HL-60 (cell line): ENCODE results near the gene MBNL3.

ENCODE experiments used
- POLR2AphosphoS5 ChIP-seq: IDR thresholded peaks from 2 replicates; pipeline ENCODE4 v1.6.1; 2012; ENCODE audit warnings: low read depth
- SPI1 ChIP-seq: IDR thresholded peaks from 2 replicates; pipeline ENCODE4 v1.6.1; 2012; ENCODE audit warnings: low read depth, mild to moderate bottlenecking, borderline replicate concordance
- TF ChIP-seq, protein P1 (sequence below): IDR thresholded peaks from one replicate; pipeline ENCODE4 v1.5.1; 2011; ENCODE audit warnings: low read length, control low read depth, inconsistent platforms; ENCODE audit not compliant: insufficient read depth

DNA sequence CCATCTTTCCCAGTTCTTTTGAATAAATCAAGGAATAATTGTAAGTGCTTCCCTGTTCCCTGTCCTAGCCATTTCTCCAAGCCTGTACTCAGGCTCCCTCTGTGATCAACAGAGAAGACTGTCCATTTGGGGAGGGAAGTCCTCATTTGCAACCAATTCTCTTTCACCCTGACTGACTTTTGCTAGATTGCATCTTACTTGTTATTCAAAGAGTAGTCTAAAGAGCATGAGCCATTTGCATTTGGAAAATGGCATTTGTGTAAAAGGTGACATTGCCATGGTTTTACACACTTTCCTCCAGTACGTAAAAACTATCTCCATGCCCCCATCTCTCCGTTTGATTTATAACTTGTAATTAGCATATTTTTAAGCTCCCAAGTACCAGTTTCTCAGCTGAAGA lies 110.6 kb downstream of the MBNL3 start:
- TF ChIP-seq SPI1 (no peak), POLR2AphosphoS5 (no peak)
- TF ChIP-seq, protein P1, sequence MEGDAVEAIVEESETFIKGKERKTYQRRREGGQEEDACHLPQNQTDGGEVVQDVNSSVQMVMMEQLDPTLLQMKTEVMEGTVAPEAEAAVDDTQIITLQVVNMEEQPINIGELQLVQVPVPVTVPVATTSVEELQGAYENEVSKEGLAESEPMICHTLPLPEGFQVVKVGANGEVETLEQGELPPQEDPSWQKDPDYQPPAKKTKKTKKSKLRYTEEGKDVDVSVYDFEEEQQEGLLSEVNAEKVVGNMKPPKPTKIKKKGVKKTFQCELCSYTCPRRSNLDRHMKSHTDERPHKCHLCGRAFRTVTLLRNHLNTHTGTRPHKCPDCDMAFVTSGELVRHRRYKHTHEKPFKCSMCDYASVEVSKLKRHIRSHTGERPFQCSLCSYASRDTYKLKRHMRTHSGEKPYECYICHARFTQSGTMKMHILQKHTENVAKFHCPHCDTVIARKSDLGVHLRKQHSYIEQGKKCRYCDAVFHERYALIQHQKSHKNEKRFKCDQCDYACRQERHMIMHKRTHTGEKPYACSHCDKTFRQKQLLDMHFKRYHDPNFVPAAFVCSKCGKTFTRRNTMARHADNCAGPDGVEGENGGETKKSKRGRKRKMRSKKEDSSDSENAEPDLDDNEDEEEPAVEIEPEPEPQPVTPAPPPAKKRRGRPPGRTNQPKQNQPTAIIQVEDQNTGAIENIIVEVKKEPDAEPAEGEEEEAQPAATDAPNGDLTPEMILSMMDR, result no peak
